GM18861 (cell line): ENCODE data around the gene MTARC2.

Source experiments
- ATAC-seq: cut with Tn5 transposase; IDR thresholded peaks from one replicate; pipeline ENCODE4 v1.9.1; 2021; ENCODE audit not compliant: unreplicated experiment

MTARC2 gene

DNA sequence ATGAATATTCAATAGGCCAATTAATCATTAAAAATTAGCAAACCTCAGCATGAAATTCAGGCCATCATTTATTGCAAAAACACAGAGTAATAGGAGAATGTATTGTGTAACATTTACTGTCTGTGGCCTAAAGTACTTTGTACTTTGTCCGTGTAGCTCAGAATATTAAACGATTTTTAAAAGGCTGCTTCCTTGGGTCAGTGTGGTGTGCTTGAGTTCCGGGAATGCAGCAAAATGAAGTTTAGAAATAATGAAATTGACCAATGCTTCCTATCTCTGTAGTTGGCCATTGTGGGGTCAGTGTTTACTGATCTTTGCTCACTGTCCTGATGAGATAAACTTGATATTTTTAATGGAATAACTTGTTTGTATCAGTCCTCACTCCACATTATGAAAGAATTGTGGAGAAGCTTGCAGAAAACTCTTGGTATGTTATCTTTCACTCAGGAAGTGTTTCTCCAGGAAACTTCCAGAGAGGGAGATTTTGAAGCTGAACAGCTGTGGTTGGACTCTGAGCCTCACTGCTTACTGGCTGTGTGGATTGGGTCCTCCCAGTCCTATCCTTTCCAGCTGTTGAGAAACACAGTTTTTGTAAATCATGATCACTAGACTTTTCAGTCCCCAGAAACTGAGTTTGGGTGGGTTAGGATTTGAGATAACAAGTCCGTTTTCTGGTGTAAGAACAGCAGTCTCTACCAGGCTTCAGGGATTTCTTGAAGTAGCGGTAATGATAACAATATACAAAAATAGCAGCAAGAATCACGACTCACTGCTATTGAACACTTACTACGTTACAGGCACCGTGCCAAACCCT is 19.4 kb downstream of the MTARC2 start:
- ATAC-seq = no peak

DNA sequence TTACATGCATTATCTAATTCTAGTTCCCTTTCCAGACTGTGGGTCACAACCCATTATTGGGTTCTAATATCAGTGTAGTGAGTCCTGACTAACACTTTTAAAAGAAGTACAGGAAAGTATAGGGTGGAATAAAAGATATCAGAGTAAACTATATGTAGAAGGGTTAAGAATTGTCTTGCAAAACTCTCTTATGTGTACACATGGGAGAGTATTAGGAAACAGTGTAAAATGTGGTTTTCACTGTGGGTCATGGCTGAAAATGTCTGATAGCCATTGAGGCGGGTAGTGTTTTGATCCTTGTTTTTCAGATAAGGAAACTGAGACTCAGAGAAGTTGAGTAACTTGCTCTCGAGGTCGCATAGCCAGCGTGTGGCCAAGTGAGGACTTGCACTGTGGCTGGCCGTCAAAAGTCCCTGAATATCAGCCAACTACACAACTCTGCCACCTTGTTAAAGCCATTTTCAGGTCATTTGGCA is 20.0 kb downstream of the MTARC2 start:
- no peak for ATAC-seq

DNA sequence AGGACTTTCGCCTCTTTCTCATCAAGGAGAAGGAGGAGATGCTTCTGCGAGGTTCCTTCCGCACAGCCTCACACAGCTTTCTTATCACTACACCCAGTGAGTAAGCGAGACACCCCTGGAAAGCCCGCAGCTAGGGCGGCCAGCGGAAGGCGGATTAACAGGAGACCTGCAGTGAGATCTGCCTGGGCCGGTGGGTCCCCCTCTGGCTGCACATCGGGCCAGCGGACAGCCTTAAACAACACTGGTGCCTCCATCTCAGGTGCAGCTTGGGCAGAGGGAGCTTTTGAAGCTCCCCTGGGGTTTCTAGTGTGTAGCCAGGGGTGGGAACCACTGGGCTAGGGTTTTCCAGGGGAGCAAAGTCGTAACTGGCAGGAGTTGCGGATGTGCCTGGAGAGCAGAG is 21.1 kb downstream of the MTARC2 start:
- no peak for ATAC-seq

DNA sequence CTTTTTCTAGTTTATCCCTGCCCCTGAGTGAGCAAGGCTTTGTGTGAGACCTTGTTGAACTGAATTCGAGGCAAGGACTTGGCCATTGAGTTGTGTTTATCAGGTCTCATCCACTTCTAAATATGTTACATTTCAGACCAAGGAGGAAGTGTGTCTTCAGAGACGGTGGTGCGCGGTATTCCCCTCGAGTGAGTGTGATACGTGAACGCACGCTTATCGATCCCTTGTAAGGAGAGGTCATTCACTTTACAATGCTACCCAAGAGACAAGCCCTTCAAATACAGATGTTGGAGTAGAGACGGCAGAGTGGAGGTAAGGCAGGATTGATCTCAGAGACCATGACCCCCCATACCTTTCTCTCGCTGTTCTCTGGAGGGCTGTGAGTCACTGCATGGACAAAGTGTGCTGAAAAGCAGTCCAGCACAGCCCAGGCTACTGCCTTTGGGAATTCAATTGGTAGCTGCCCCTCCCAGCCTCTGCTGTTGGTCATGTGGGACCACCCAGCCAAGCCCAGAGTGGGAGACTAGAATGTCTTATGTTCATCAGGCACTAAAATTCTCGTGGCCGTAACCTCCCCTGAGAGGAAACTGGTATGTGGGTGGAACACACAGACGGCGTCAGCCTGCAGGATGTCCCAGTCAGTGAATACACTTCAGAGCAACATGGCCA is 22.3 kb downstream of the MTARC2 start:
- ATAC-seq = peak; percentile 50

DNA sequence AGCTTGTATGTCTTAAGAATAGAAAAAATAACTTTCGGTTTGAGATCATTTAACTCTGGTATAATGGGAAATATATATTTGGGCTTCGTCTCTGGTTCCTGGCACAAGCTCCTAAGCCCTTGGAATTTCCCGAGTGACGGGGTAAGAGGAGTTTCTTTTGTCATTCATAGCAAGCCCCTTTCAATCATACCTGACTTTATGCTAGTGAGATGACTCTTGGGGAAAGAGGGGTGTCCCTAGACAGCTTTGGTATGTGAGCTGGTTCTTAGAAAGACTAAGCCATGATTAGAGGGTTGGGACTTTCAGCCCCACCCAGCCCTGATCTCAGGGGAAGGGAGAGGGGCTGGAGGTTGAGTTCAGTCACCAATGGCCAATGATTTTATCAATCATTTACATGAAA is 24.7 kb downstream of the MTARC2 start:
- ATAC-seq = no peak

DNA sequence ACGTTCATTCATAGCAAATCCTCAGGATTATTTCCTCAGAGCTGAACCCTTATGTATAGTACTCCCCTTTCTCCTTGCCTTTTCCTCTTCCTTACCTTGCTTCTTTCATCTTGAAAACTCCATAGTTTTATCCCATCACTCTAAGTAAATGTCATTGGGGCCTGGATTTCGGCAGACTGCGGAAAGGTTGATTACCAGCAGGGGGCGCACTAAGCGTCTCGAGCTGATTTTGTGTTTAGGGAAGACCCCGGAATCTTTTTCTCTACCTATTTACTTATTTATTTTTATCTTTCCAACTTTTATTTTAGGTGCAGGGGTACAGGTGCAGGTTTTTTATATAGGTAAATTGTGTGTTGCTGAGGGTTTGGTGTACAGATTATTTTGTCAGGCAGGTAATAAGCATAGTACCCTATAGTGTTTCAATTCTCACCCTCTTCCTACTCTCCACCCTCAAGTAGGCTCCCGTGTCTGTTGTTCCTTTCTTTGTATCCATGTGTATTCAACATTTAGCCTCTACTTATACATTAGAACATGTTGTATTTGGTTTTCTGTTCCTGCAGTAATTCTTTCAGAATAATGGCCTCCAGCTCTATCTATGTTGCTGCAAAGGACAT is 27.2 kb downstream of the MTARC2 start:
- ATAC-seq = no peak

DNA sequence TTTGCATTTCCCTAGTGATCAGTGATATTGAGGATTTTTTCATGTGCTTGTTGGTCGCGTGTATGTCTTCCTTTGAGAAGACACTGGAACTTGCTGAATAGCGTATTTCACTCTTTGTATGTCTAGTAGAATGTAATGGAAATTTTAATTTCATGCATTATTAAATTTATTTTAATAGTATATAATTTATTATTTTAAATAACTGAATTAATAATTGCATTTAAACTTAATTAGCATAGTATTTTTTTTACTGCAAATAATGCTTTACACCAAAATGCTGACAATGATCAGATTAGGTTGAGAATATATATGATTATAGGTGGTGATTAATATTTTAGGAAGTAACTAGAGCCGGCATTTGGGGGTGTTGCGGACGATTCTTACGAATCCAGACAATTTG is 28.1 kb downstream of the MTARC2 start:
- no peak for ATAC-seq

DNA sequence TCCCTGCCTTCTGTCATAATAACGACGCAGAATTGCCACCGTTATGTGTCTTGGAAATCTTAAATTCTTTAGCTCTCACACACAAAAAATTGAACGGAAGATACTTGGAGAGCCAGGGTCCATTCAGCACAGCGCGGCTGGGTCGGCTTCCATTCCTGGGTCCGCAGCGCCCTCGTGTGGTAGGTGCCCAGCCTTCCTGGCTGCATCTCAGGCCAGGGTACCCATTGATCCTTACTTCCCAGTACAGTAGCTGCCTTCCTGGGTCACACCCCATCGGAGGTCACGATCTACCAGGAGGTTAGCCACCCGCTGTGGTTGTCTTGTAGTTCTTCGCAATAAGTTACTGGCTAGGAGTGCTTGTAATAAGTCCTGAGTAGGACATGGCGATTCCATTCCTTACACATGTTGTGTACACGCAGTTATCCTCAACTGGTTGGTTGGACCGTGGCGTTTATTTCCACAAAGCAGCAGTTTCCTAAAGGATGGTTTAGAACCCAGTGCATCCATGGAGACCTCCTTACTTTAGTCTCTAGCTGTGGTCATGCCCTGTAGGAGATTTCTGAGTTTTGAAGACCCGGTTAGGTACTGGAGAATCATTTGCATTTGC is 28.7 kb downstream of the MTARC2 start:
- ATAC-seq = peak; percentile 73

DNA sequence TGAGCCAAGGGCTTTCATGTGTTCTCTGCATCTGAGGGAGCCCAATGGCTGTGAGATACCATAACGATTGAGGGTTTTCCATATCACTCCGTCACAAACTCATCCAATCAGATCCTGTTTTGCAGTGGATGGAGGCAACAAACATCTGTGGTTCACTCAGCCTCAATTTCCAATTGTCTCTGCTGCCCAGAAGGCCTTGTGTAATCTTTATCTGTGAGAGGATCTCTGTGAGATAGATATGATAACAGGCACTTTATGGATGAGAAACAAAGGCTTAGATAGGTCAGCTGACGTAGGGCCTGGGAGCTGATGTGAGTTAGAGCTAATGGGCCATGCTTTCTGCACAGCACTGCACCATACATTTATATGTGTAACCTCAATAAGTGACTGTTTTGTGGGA is 35.3 kb downstream of the MTARC2 start:
- ATAC-seq = no peak

DNA sequence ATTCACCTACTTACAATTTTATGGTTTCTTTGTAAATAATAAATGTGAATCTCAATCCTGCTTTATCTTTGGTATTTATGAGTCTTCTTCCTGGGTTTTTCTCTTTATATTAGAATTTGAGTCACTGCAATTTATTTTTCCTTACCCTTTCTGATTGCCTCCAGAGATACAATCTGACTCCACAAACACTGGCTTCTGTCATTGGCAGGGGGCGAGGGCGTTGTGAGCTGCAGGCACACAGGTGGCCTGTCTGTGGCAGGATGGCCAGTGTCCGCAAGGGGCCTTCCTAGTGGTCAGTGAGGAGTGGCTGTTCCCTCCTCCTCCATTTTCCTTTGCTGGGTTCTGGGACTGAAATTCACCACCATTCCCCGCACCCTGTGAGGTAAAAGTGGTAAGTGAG is 36.6 kb downstream of the MTARC2 start:
- ATAC-seq = no peak

DNA sequence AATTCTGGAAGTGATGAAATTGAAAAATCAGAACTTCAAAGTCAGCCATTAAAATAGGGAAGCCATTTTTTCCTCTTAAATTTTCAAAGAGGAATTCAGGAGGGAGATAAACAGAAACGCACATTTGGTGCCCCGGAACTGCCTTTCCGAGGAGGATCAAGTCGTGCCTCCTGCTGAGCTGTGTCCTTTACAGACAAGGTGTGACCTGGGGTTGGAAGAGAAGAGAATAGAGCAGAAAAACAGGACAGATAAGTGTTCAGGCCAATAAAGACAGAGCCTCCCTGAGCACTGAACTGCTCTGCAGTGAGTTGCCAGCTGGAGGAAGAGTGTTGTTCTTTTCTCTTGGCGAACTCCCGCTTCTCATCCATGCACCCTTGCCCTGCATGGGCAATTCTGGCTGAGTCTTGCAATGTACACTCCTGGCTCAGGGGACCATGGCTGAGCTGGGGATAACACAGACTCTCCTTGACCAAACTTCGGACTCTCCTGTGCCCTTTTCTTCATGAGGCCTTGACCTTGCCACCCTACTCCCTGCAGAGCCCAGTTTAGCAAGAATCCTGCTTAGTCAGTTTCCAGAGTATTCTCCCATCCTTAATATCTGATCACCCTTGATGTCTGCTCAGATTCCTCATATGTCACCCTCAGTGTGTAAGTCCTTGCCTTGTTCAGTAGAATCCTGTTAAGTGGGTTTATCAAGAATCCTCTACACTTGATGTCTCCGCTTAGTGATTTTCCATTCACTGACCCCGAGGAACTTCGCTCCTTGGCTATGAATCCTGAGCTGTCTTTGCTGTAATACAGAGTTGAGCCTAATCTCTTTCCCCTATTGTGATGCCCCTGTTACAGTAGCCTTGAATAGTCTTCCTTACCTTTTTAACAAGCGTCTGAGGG is 37.3 kb downstream of the MTARC2 start:
- no peak for ATAC-seq

DNA sequence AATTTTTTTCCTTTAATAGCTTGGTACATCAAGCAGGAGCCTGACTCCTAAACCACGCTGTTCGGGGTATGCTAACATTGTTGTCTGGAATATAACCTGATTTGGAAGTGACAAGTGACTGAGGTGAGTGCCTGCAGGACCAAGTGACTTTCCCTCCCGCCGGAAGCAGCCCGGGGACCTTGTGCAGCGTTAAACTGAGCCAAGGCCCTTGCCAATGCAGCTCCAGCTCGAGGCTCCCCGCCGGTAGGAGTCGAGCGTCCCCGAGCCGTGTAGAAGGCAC is 37.9 kb downstream of the MTARC2 start:
- peak; percentile 10 for ATAC-seq

DNA sequence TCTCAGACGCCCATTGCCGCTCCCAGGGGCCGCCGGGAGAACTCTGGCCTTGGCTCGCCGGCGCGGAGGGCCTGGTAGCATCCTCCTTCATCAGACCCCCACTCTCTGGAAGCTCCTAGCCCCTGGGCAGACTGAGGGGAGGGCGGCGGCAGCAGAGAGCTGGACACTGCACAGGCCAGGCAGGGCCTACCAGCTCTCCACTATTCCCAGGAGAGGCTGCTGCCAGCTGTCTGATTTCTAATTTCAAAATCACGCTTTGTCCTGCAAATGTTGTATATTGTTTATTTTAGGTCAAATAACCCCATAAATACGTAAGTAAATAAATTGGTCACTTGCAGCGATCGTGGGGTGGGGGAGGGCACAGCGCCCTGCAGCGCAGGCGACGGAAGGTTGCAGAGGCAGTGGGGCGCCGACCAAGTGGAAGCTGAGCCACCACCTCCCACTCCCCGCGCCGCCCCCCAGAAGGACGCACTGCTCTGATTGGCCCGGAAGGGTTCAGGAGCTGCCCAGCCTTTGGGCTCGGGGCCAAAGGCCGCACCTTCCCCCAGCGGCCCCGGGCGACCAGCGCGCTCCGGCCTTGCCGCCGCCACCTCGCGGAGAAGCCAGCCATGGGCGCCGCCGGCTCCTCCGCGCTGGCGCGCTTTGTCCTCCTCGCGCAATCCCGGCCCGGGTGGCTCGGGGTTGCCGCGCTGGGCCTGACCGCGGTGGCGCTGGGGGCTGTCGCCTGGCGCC is 38.4 kb downstream of the MTARC2 start, which contains the start of gene MTARC1:
Gene MTARC1, plus strand, starts transcription at position 577 of the 732 bp plus-strand sequence. Its CDS starts 32 bp downstream, at position 609.
- peak; percentile 65 for ATAC-seq

DNA sequence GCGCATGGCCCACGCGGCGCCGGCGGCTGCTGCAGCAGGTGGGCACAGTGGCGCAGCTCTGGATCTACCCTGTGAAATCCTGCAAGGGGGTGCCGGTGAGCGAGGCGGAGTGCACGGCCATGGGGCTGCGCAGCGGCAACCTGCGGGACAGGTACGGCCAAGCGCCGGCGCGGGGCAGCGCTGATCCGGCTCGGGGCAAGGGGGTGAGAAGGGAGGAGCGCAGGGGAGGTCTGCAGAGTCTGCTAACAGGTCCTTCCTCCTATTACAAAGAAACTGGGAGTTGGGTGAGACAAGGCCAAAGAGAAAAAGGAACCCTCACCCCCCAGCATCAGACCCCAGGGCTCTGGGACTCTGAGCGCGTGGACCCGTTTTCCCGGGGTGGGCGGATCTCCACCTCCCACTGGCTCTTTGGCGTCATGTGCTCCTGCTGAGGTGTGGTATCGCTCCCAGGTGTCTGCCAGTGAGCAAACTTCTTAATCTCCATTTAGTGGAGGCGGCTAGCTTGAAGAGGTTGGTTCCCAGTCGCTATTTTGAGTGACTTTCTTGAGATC is 39.0 kb downstream of the MTARC2 start:
- ATAC-seq = no peak

DNA sequence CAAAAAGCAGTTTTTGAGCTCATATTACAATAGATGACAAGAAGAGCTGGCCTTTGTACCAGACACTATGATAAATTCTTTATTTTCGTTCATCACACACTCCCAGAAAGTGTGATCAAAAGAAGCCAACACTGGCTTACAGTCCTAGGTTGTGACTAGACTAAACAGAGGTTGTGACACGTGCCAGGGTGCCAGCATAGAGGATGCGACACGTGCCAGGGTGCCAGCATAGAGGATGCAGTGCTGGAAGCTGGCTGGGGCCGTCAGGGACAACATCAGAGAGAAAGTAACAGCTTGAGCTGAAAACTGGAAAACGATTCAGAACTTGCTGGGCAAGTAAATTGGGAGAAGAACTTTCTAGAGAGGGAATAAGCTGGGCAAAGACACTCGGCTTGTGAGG is 40.8 kb downstream of the MTARC2 start:
- ATAC-seq = no peak

DNA sequence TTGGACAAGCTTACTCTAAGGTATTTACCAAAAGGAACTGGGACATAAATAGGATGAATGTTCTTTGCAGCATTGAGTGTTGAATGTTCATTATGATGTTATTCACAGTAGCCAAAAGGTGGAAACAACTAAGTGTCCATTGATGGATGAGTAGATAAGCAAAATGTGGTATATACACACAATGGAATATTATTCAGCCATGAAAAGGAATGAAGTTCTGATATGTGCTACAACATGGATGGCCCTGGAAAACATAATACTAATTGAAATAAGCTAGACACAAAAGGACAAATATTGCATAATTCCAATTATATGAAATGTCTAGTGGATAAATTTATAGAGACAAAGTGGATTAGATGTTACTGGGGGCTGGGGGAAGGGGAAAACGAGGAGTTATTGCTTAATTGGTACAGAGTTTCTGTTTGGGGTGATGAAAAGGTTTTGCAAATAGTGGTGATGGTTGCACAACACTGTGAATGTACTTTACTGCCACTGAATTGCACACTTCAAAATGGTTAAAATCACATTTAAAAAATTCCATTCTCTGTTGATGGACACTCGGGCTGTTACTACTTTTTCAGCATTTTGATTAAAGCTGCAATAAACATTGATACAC is 41.5 kb downstream of the MTARC2 start:
- ATAC-seq = no peak

DNA sequence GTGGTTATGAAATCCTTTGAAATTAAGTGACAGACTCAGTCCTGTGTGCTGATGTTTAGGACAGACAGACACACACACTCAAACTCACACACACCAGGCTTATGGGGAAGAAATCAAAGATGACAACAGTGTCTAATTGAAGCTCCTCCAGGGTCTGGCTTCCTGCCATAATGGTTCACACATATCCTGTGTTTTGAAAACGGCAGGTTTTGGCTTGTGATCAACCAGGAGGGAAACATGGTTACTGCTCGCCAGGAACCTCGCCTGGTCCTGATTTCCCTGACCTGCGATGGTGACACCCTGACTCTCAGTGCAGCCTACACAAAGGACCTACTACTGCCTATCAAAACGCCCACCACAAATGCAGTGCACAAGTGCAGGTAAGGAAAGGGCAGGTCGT is 43.2 kb downstream of the MTARC2 start:
- ATAC-seq = no peak

DNA sequence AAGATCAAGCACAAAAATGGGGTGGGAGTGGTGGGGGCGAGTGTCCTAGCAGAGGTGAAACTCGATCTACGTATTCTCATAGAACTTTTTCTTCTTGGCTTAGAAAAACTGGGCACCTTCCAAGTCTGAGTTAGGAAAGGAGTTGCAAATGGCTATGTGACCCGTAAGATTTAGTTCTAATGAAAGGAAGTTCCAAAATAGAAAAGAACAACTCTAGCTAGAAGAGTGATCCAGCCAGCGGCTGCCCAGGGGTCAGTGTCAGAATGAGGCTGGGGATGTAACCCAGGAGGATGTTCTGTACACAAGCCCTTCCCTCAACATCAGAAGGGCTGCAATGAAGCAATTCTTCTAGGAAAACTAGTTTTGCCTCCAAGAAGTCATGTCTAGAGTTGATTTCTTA is 43.8 kb downstream of the MTARC2 start:
- ATAC-seq = no peak

DNA sequence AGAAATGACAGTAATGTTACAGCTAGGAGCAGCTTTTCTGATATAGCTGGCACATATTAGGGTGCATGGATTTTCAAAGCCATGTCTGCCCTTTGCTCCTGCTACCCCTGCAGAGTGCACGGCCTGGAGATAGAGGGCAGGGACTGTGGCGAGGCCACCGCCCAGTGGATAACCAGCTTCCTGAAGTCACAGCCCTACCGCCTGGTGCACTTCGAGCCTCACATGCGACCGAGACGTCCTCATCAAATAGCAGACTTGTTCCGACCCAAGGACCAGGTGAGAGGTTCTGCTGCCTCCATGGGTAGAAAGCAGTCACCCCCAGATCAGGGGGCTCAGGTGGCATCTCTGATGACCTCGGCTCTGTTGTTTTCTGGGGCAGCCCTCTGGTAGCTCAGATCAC is 48.4 kb downstream of the MTARC2 start:
- ATAC-seq = no peak
